H9 (cell line): Measurements from ENCODE around the gene CFL1. TPM values are rescaled to one million over a fixed set of nuclear protein-coding genes. Genes with fewer than 3 reads are reported as not detected.

Source experiments
- DNase-seq: peaks from one replicate; pipeline ENCODE4 v3.0.0-alpha.2; 2017
- H2AFZ ChIP-seq: one replicate; pipeline ENCODE4 v1.6.1; 2013; ENCODE audit warnings: mild to moderate bottlenecking, low read length, control low read depth, moderate library complexity
- H2AK5ac ChIP-seq: 2 replicates; pipeline ENCODE4 v1.6.1; 2013; ENCODE audit warnings: low read length, control low read depth, mixed read lengths; ENCODE audit not compliant: insufficient read length
- H2BK120ac ChIP-seq: one replicate; pipeline ENCODE4 v1.6.1; 2013; ENCODE audit warnings: low read depth, mild to moderate bottlenecking, low read length, control low read depth, inconsistent platforms; ENCODE audit not compliant: poor library complexity, severe bottlenecking
- H2BK12ac ChIP-seq: 2 replicates; pipeline ENCODE4 v1.6.1; 2013; ENCODE audit warnings: low read length, control low read depth, mixed read lengths, low read depth; ENCODE audit not compliant: insufficient read length
- H2BK15ac ChIP-seq: 2 replicates; pipeline ENCODE4 v1.6.1; 2013; ENCODE audit warnings: low read depth, low read length, control low read depth
- H2BK20ac ChIP-seq: one replicate; pipeline ENCODE4 v1.6.1; 2013; ENCODE audit warnings: low read depth, mild to moderate bottlenecking, low read length, control low read depth, inconsistent platforms; ENCODE audit not compliant: poor library complexity, severe bottlenecking
- H2BK5ac ChIP-seq: 2 replicates; pipeline ENCODE4 v1.6.1; 2013; ENCODE audit warnings: low read length, control low read depth, mixed read lengths; ENCODE audit not compliant: insufficient read length
- H3K14ac ChIP-seq: 2 replicates; pipeline ENCODE4 v1.6.1; 2013; ENCODE audit warnings: low read length, control low read depth; ENCODE audit not compliant: insufficient read depth
- H3K18ac ChIP-seq: 2 replicates; pipeline ENCODE4 v1.6.1; 2013; ENCODE audit warnings: low read depth, mild to moderate bottlenecking, mixed read lengths, low read length, control low read depth; ENCODE audit not compliant: insufficient read length
- H3K23ac ChIP-seq: 2 replicates; pipeline ENCODE4 v1.6.1; 2013; ENCODE audit warnings: low read length, control low read depth, mixed read lengths, low read depth; ENCODE audit not compliant: insufficient read length
- H3K23me2 ChIP-seq: 2 replicates; pipeline ENCODE4 v1.6.1; 2013; ENCODE audit warnings: low read depth, mild to moderate bottlenecking, mixed read lengths, low read length, control low read depth; ENCODE audit not compliant: insufficient read length, poor library complexity, severe bottlenecking
- H3K27ac ChIP-seq: 2 replicates; pipeline ENCODE4 v1.5.1; 2013; ENCODE audit warnings: low read length, control low read depth, mixed read lengths, low read depth; ENCODE audit not compliant: insufficient read length
- H3K27me3 ChIP-seq: 2 replicates; pipeline ENCODE4 v1.6.1; 2013; ENCODE audit warnings: low read length, control low read depth, inconsistent platforms; ENCODE audit not compliant: insufficient read depth
- H3K4ac ChIP-seq: 2 replicates; pipeline ENCODE4 v1.6.1; 2013; ENCODE audit warnings: low read depth, mild to moderate bottlenecking, control low read depth, inconsistent platforms, low read length, moderate library complexity
- H3K4me1 ChIP-seq: 2 replicates; pipeline ENCODE4 v1.6.1; 2013; ENCODE audit warnings: low read length, control low read depth, inconsistent platforms; ENCODE audit not compliant: insufficient read depth
- H3K4me2 ChIP-seq: 2 replicates; pipeline ENCODE4 v1.6.1; 2013; ENCODE audit warnings: low read length, control low read depth, mixed read lengths; ENCODE audit not compliant: insufficient read length, insufficient read depth
- H3K56ac ChIP-seq: 2 replicates; pipeline ENCODE4 v1.6.1; 2013; ENCODE audit warnings: low read depth, mild to moderate bottlenecking, mixed read lengths, low read length, control low read depth; ENCODE audit not compliant: insufficient read length
- H3K79me1 ChIP-seq: 2 replicates; pipeline ENCODE4 v1.6.1; 2013; ENCODE audit warnings: low read depth, mild to moderate bottlenecking, moderate library complexity, low read length, control low read depth, inconsistent platforms; ENCODE audit not compliant: insufficient read depth, poor library complexity, severe bottlenecking
- H3K79me2 ChIP-seq: 2 replicates; pipeline ENCODE4 v1.6.1; 2013; ENCODE audit warnings: low read length, control low read depth, inconsistent platforms; ENCODE audit not compliant: insufficient read depth
- H3K9ac ChIP-seq: 2 replicates; pipeline ENCODE4 v1.6.1; 2013; ENCODE audit warnings: low read length, control low read depth, mixed read lengths; ENCODE audit not compliant: insufficient read length; ENCODE audit errors: extremely low read depth
- H3K9me3 ChIP-seq: one replicate; pipeline ENCODE4 v1.6.1; 2013; ENCODE audit warnings: low read depth, low read length, inconsistent platforms; ENCODE audit not compliant: control insufficient read depth
- H3T11ph ChIP-seq: one replicate; pipeline ENCODE4 v1.6.1; 2013; ENCODE audit warnings: mild to moderate bottlenecking, low read length, control low read depth, inconsistent platforms
- H4K20me1 ChIP-seq: one replicate; pipeline ENCODE4 v1.6.1; 2013; ENCODE audit not compliant: control insufficient read depth, insufficient read length, insufficient read depth
- H4K5ac ChIP-seq: 2 replicates; pipeline ENCODE4 v1.6.1; 2013; ENCODE audit warnings: low read depth, mild to moderate bottlenecking, mixed read lengths, low read length, control low read depth; ENCODE audit not compliant: insufficient read length
- H4K8ac ChIP-seq: replicated peaks from 2 replicates; pipeline ENCODE4 v1.6.1; 2013; ENCODE audit warnings: low read length, control low read depth, mixed read lengths, low read depth; ENCODE audit not compliant: insufficient read length
- H4K91ac ChIP-seq: 2 replicates; pipeline ENCODE4 v1.6.1; 2013; ENCODE audit warnings: low read depth, mild to moderate bottlenecking, moderate library complexity, mixed read lengths, low read length, control low read depth; ENCODE audit not compliant: insufficient read length
- H3K27ac Mint-ChIP-seq, 3 experiments: 2 replicates in 2 of 3; 3 replicates in 1 of 3; pipeline ENCODE4 v1.8.0; 2020 to 2021; ENCODE audit warnings: mixed read lengths in 3 of 3, mild to moderate bottlenecking in 1 of 3, moderate library complexity in 1 of 3
- H3K27me3 Mint-ChIP-seq: 2 replicates; pipeline ENCODE4 v1.8.0; 2021; ENCODE audit warnings: low read depth, mild to moderate bottlenecking, moderate library complexity, mixed read lengths
- H3K36me3 Mint-ChIP-seq, 3 experiments: 2 replicates in 2 of 3; 3 replicates in 1 of 3; pipeline ENCODE4 v1.8.0; 2020 to 2021; ENCODE audit warnings: low read depth in 3 of 3, mixed read lengths in 3 of 3; ENCODE audit not compliant: insufficient read depth in 1 of 3
- H3K4me1 Mint-ChIP-seq, 2 experiments: 2 replicates each; pipeline ENCODE4 v1.8.0; 2020; ENCODE audit warnings: mixed read lengths in 2 of 2
- H3K4me3 Mint-ChIP-seq, 2 experiments: 2 replicates in 1 of 2; 3 replicates in 1 of 2; pipeline ENCODE4 v1.8.0; 2020 to 2021; ENCODE audit warnings: mild to moderate bottlenecking in 2 of 2, mixed read lengths in 2 of 2, moderate library complexity in 1 of 2
- H3K9me3 Mint-ChIP-seq, 2 experiments: 2 replicates in 1 of 2; 3 replicates in 1 of 2; pipeline ENCODE4 v1.8.0; 2020; ENCODE audit warnings: mild to moderate bottlenecking in 2 of 2, mixed read lengths in 2 of 2, moderate library complexity in 1 of 2
- CTCF ChIP-seq: fragments of 200-600 bp; sonication (generic); conservative IDR thresholded peaks from 3 replicates; pipeline ENCODE4 v1.8.0; 2021; ENCODE audit warnings: antibody characterized with exemption, mild to moderate bottlenecking
- WGBS: extraction: QIAGEN DNeasy Blood & Tissue Kit; methylation state at CpG from one replicate; pipeline ENCODE4 v1.1.7; 2013; ENCODE audit warnings: missing lambda C conversion rate, low lambda C conversion rate, mixed read lengths; ENCODE audit not compliant: insufficient read length; ENCODE audit errors: extremely low coverage; 5-methylcytosine and 5-hydroxymethylcytosine counted together
- total RNA-seq: library from RNA; stranded (reverse); gene quantifications from 2 replicates; pipeline ENCODE4 v1.2.1, GENCODE V29; 2021

Gene CFL1
- total RNA-seq, 1 experiment from 2014 or later, result 1,107 TPM

- Histone ChIP-seq H3K4me1 (no peaks in the 10 kb centered on the region), H3K79me1 (no peaks in the 10 kb centered on the region), H4K91ac (no peak overlapping the region), H2BK20ac (no peak overlapping the region), H3T11ph (no peak overlapping the region), H2BK15ac (no peak overlapping the region), H4K8ac (no peak overlapping the region), H3K27ac (no peak overlapping the region), H3K18ac (peak overlapping the region; percentile 65), H3K9ac (no peak overlapping the region), H3K79me2 (no peaks in the 10 kb centered on the region), H3K56ac (no peak overlapping the region), H3K14ac (peak overlapping the region; percentile 62; the same call in 1 of the 2 replicates), H2BK120ac (no peak overlapping the region), H3K23me2 (peaks cover 9% of the 10 kb centered on the region), H3K23ac (no peak overlapping the region), H4K20me1 (no peaks in the 10 kb centered on the region), H2BK5ac (no peak overlapping the region), H3K4me2 (peak overlapping the region; percentile 86), H3K9me3 (no peaks in the 10 kb centered on the region), H4K5ac (no peak overlapping the region), H3K4ac (no peak overlapping the region), H3K27me3 (peaks cover 17% of the 10 kb centered on the region; the same call in 1 of the 2 replicates), H2AFZ (no peak overlapping the region), H2AK5ac (no peak overlapping the region), H2BK12ac (no peak overlapping the region)
- WGBS, result no CpG with 5 or more reads among the region's 78 CpGs
- H3K27me3 Mint-ChIP-seq, result peaks cover 69% of the 10 kb centered on the region
- DNase-seq, result peak; percentile 67
- peaks cover 14 to 17% of the 10 kb centered on the region in 2 experiments for H3K4me1 Mint-ChIP-seq
- H3K36me3 Mint-ChIP-seq, result peaks cover 0 to 23% (median 0%) of the 10 kb centered on the region in 3 experiments; a peak in 2 of 7 replicates
- no peaks in the 10 kb centered on the region; a peak in 1 of 5 replicates for H3K9me3 Mint-ChIP-seq
- 0 out of 7 replicates have a peak overlapping the region, but pooled peaks of 1 of the 3 experiments have one; percentile 14 for H3K27ac Mint-ChIP-seq
- TF ChIP-seq CTCF, result no peak
- H3K4me3 Mint-ChIP-seq, result peak overlapping the region; percentile 78 to 80
These were observed 41.6 kb upstream of the CFL1 start for GRCh38 chr11:65899356-65900124.
